Inferior parietal cortex (tissue), 1 donor: ENCODE data around the gene PPP1CC.

Experiments used
- DNase-seq: peaks from one replicate; pipeline ENCODE4 v3.0.0-alpha.2; 2016; ENCODE audit errors: extremely low spot score

PPP1CC gene

GRCh38 chr12:110687396-110688169, 55.1 kb downstream of the PPP1CC start:
- no peak for DNase-seq

DNA sequence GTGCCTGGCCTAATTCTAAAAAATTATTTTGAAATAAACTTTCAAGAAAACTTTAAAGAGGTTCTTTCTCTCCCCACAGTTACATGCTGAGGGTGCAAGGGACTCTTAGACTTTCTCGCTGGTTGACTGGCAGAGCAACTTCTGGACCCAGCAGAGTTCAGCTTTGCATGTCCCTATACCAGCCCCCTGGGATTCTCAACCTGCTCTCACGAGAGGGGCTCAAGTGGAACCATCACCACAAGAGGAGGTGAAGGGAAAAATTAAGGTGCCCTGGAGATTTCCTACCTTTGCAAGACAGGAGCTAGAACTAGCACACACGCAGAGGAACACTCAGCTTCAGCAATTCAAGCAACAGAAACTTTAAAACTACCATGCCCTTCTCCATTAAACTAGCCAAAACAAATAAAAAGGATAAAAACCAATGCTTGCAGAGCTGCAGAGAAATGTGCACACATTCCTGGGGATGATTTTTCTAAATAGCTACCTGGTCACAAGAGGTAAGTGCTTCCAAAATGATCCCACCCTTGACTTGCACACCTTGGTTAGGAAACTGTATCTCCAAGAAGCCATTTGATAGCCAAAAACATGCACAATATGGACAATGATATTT, 56.3 kb downstream of the PPP1CC start:
- no peak for DNase-seq

DNA sequence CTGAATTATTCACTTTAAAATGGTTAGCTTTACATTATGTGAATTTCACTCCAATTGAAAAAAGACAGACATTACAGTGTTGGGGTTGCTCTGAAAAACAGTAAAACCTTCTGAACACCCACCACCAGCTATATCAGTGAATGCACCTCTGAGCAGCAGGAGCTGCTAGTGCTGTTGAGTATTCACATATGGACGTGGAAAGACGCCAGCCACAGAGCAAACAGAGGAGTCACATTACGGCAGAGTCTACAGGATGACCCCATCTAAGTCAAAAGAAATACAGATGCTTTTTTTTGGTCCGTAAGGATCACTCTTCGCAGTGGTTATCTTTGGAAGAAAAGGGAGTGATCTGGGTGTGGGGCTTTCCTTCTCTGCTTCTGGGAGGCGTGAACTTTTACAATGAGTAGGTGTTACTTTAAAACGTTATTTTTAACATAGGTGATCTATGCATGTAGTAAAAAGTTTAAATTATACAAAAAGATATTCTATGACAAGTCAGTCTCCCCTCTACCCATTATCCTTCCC, 58.3 kb downstream of the PPP1CC start:
- no peak for DNase-seq

GRCh38 chr12:110683888-110684287, 58.8 kb downstream of the PPP1CC start:
- no peak for DNase-seq

DNA sequence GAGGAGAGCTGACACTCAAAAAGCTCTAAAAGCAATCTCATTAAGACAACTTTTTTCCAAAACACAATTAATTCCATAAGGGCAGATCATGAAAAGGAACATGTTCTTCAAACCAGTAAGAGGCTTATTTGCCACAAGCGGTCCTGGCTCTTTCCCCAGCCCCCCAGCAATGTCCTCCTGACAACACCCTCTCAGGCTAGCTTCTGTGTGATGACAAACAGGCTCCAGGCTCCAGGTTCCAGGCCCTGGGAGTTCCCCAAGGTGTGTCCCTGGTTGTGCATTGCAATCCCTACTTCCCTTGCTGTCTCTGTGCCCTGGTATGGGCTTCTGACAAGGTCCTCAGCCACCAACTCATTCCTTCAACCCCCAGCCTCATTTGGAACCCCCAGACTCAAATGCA, 62.7 kb downstream of the PPP1CC start:
- no peak for DNase-seq

- no peak for DNase-seq
These were observed 63.5 kb downstream of the PPP1CC start for GRCh38 chr12:110679201-110679600.

- DNase-seq, result no peak
These were observed 64.7 kb downstream of the PPP1CC start for GRCh38 chr12:110677982-110678381.

DNA sequence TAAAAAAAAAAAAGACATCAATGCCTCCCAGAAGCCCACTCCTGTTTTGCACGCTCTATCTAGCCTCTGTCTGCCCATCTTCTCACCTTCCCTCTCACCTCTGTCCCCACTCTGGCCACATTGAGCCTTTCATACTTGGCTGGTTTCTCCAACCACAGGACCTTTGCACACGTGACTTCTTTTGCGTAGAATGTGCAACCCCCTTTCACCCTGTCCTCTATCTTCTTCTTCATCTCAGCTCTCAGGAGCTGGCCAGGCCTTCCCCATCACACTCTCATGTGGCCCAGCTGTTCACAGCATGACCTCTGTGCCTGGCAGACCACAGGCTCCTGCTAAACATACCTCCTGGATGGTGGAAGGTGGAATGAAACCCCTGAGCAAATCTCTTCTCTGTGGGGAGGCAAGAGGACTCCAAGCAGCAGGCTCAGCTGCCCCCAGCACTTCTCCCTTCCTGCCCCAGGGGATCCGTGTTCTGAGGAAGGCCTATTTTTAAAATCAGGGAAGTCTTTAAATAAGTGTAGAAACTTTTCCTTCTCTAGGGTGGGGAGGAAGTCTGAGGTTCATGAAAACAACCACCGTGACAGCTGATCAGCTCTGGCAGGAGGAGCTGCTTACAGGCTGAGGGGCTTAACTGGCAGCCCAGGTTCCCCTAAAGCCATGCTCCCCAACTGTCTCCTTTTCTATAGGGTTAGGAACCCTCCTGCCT, 65.3 kb downstream of the PPP1CC start:
- DNase-seq, result no peak

- no peak for DNase-seq
These were observed 66.5 kb downstream of the PPP1CC start for GRCh38 chr12:110676171-110676570.

GRCh38 chr12:110670161-110670701, 72.5 kb downstream of the PPP1CC start:
- DNase-seq, result no peak
